Spleen (tissue), 7 donors: ENCODE measurements around the gene ERC2.

Experiments used
- CTCF ChIP-seq, 11 experiments: fragments of 200-600 bp in 7 of 11; fragments of 450-650 bp in 4 of 11; sonication (generic) in 4 of 11; IDR thresholded peaks in 8 of 11; conservative IDR thresholded peaks in 3 of 11; 1 replicate in 7 of 11; 2 replicates in 4 of 11; pipeline versions ENCODE4 v1.4.0 to v1.8.0; 2016 to 2021; ENCODE audit warnings: antibody characterized with exemption in 11 of 11, inconsistent platforms in 4 of 11, mild to moderate bottlenecking in 1 of 11
- POLR2AphosphoS5 ChIP-seq, 3 donors: sonication (generic); formaldehyde crosslinking; IDR thresholded peaks; one replicate each; pipeline ENCODE4 v1.5.1; 2017; ENCODE audit warnings: antibody characterized with exemption in 3 of 3
- donor health status: DM: no; HTN: no; CAD: no; lungs with moderate emphysema.
- donor health status: DM: no; HTN: no; CAD: no.
- donor health status: DM: no; HTN: no; CAD: no.

- no peak for TF ChIP-seq CTCF (IDR thresholded peaks at IDR 0.05 in 8 of 11, conservative IDR thresholded peaks at IDR 0.05 in 3 of 11)
- no peak for TF ChIP-seq POLR2AphosphoS5 (IDR thresholded peaks at IDR 0.05)
These were observed 79.0 kb downstream of the ERC2 start for GRCh38 chr3:56389183-56389830.
